ENCODE measurements around the gene TCF7L1. TPM values are rescaled to one million over a fixed set of nuclear protein-coding genes. Genes with fewer than 3 reads are reported as not detected.
A peak's percentile ranks its signal among the peaks of the same experiment; 100 is the strongest.

Gene TCF7L1
- total RNA-seq, 1 donor from 2014 or later, result 48.3 TPM

DNA sequence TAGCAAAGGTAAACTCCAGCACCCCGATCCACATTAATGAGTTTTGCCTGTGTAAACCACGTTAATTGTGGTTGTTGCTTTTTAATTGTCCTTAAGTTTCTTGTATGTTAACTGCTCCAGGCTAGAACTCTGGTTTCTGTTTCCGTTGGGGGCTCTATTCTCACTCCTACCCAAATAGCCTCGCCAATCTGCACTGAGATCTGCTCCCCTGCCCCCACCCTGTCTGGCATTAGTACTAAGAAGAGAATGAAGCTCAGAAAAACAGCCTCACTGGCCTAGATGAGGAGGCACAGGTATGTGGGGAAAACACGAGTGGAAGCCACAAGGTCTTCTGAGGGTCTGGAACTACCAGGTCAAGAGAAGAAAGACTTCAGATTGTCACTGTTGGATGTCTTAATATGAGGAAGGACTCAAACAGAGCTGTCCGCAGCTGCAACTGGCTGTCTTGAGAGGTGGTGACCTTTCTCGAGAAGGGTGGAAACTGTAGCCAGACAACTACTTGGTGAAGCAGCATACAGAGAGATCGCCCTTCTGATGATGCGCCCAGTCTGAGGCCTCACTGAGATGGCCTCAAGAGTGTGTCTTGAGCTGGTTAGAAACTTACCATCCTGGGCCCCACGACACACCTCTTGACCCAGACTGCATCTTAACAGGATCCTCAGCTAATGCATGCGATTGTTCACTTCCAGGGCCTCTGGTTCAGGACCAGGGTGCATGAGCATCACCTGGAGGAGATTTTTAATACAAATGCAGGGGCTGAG lies 121.5 kb downstream of the TCF7L1 start:
- Mint-ChIP-seq H3K9me3 (no peaks in the 10 kb centered on the region), H3K4me1 (peaks cover 74% of the 10 kb centered on the region), H3K27ac (peak overlapping the region; percentile 98), H3K27me3 (ENCODE audit: low read depth) (no peaks in the 10 kb centered on the region), H3K4me3 (peak overlapping the region; percentile 0), H3K36me3 (no peaks in the 10 kb centered on the region)
- DNase-seq (ENCODE audit: low spot score in 2 of 2, unreplicated experiment in 2 of 2), result no peak
- TF ChIP-seq, protein P1, sequence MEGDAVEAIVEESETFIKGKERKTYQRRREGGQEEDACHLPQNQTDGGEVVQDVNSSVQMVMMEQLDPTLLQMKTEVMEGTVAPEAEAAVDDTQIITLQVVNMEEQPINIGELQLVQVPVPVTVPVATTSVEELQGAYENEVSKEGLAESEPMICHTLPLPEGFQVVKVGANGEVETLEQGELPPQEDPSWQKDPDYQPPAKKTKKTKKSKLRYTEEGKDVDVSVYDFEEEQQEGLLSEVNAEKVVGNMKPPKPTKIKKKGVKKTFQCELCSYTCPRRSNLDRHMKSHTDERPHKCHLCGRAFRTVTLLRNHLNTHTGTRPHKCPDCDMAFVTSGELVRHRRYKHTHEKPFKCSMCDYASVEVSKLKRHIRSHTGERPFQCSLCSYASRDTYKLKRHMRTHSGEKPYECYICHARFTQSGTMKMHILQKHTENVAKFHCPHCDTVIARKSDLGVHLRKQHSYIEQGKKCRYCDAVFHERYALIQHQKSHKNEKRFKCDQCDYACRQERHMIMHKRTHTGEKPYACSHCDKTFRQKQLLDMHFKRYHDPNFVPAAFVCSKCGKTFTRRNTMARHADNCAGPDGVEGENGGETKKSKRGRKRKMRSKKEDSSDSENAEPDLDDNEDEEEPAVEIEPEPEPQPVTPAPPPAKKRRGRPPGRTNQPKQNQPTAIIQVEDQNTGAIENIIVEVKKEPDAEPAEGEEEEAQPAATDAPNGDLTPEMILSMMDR (IDR thresholded peaks at IDR 0.05; ENCODE audit: unreplicated experiment), result no peak

DNA sequence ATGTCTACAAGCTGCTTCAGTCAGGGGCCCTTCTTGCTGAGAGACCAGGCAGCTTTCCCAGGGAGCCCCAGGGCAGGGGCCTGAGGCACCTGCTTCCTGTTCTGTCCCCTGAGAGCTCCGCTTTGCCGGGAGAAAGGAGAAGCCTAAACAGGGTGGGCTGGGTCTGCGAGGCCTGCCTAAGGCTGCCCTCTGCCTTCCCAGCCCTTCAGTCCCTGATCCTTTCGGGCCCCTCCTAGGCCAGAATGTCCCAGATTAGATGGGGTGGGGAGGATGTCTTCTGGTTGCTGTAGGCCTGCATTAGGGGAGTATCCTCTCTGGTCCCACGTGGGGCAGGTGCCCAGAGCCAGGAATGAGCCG lies 122.2 kb downstream of the TCF7L1 start:
- Mint-ChIP-seq H3K9me3 (no peaks in the 10 kb centered on the region), H3K36me3 (no peaks in the 10 kb centered on the region), H3K4me1 (peaks cover 80% of the 10 kb centered on the region), H3K27me3 (ENCODE audit: low read depth) (no peaks in the 10 kb centered on the region), H3K4me3 (peak overlapping the region; percentile 58), H3K27ac (peak overlapping the region; percentile 98)
- TF ChIP-seq, protein P1 (IDR thresholded peaks at IDR 0.05; ENCODE audit: unreplicated experiment), result no peak
- DNase-seq (ENCODE audit: low spot score in 2 of 2, unreplicated experiment in 2 of 2), result no peak

- Mint-ChIP-seq H3K4me3 (peak overlapping the region; percentile 58), H3K36me3 (no peaks in the 10 kb centered on the region), H3K27me3 (ENCODE audit: low read depth) (no peaks in the 10 kb centered on the region), H3K27ac (peak overlapping the region; percentile 98), H3K9me3 (no peaks in the 10 kb centered on the region), H3K4me1 (peaks cover 85% of the 10 kb centered on the region)
- TF ChIP-seq, protein P1 (IDR thresholded peaks at IDR 0.05; ENCODE audit: unreplicated experiment), result no peak
- DNase-seq (ENCODE audit: low spot score in 2 of 2, unreplicated experiment in 2 of 2), result peak; percentile 59 to 69
Observed at GRCh38 chr2:85255813-85256594, 122.8 kb downstream of the TCF7L1 start.

DNA sequence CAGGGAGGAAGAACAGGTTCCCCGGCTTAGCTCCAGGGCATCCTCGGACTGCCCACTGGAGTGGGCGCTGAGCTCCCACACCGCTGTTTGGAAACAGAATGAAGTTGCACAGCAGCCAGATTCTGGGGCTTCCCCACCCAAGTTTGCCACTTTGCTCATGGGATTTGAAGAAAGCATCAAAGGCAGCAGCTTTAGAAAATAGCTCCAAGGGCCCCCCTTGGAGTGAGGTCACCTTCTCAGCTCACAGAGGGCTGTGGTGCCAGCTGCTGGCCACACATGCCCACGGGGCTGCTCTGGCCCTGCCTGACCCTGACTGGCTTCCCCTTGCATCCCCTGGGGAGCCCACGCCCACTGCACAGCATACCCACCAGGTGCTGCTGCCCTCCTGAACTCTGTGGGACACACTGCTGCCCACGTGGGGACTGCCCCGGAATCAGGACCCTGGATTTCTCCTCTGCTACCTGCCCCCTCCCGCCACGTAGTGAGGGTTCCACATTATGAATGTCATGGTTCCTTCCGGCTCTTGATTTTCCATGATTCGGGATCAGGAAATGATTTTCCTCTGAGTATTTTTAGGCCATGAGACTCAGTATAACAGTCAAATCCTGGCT lies 124.3 kb downstream of the TCF7L1 start:
- Mint-ChIP-seq H3K4me1 (peaks cover 88% of the 10 kb centered on the region), H3K27me3 (ENCODE audit: low read depth) (no peaks in the 10 kb centered on the region), H3K27ac (peak overlapping the region; percentile 93), H3K36me3 (peaks cover 5% of the 10 kb centered on the region), H3K4me3 (no peak overlapping the region), H3K9me3 (no peaks in the 10 kb centered on the region)
- TF ChIP-seq, protein P1 (IDR thresholded peaks at IDR 0.05; ENCODE audit: unreplicated experiment), result no peak
- no peak for DNase-seq (ENCODE audit: low spot score in 2 of 2, unreplicated experiment in 2 of 2)

GRCh38 chr2:85257970-85258605 lies 124.9 kb downstream of the TCF7L1 start:
- Mint-ChIP-seq H3K27me3 (ENCODE audit: low read depth) (no peaks in the 10 kb centered on the region), H3K36me3 (peaks cover 7% of the 10 kb centered on the region), H3K4me1 (peaks cover 88% of the 10 kb centered on the region), H3K4me3 (peak overlapping the region; percentile 7), H3K9me3 (no peaks in the 10 kb centered on the region), H3K27ac (peak overlapping the region; percentile 93)
- TF ChIP-seq, protein P1 (IDR thresholded peaks at IDR 0.05; ENCODE audit: unreplicated experiment), result no peak
- no peak for DNase-seq (ENCODE audit: low spot score in 2 of 2, unreplicated experiment in 2 of 2)

Measured in mesothelial cell of epicardium (in vitro differentiated cells).